HCT116 (cell line): ENCODE data around the gene HGS. TPM values are rescaled to one million over a fixed set of nuclear protein-coding genes. Genes with fewer than 3 reads are reported as not detected.
"Not testable (repeated sequence)": the region's sequence is repeated elsewhere in the genome, so short reads cannot be mapped to it uniquely, and the experiment has no call there.

Experiments
- ATAC-seq: fragments of 200-7000 bp; cut with Tn5 transposase; 2 replicates; pipeline ENCODE4 v1.9.1; 2020; ENCODE audit warnings: mild to moderate bottlenecking, moderate library complexity
- BruUV-seq: library from RNA; stranded (reverse); fragments of 400-500 nt; replicated peaks from 2 replicates; lab custom pipeline; 2021; lab: Mats Ljungman, UMichigan
- CTCF ChIA-PET: fragments of 300-600 bp; sonication (Branson Sonifier 250); formaldehyde crosslinking; loops from one replicate; lab custom pipeline; 2021; ENCODE audit warnings: antibody characterized with exemption; lab: Charles Lee
- POLR2A ChIA-PET: fragments of 300-600, 350-600 bp; sonication (Branson Sonifier 250); formaldehyde crosslinking; loops from one replicate; lab custom pipeline; 2021; ENCODE audit warnings: antibody characterized with exemption; lab: Charles Lee
- RAD21 ChIA-PET, 2 experiments: fragments of 300-600 bp; sonication (Branson Sonifier 250); formaldehyde crosslinking; loops; one replicate each; lab custom pipeline; 2023; ENCODE audit warnings: low total read pairs in 2 of 2; ENCODE audit not compliant: uncharacterized antibody in 2 of 2, unreplicated experiment in 2 of 2, low non-redundant PET in 1 of 2; lab: Charles Lee
- DNase-seq: peaks from one replicate; pipeline ENCODE4 v3.0.0-alpha.2; 2010; ENCODE audit warnings: low read depth, low spot score
- H2AFZ ChIP-seq: fragments of 200-600 bp; shearing (Covaris generic), sonication (generic); 2 replicates; pipeline ENCODE4 v1.6.1; 2017; ENCODE audit warnings: low read depth, mixed run types, mixed read lengths, antibody characterized with exemption, low read length; ENCODE audit not compliant: poor library complexity, severe bottlenecking
- H3K27ac ChIP-seq: 2 replicates; pipeline ENCODE4 v1.5.1; 2012; ENCODE audit warnings: low read depth, low read length
- H3K27me3 ChIP-seq: fragments of 200-600 bp; sonication (generic); 2 replicates; pipeline ENCODE4 v1.6.1; 2016; ENCODE audit warnings: mixed run types, low read length, mixed read lengths; ENCODE audit not compliant: insufficient read depth
- H3K36me3 ChIP-seq, 2 experiments: fragments of 200-500 bp in 1 of 2; fragments of 200-600 bp in 1 of 2; sonication (Bioruptor generic) in 1 of 2; sonication (generic) in 1 of 2; 2 replicates each; pipeline versions ENCODE4 v1.5.1 to v1.6.1; 2014 to 2016; ENCODE audit warnings: low read length in 2 of 2, inconsistent platforms in 1 of 2, mixed read lengths in 1 of 2, mixed run types in 1 of 2; ENCODE audit not compliant: insufficient read depth in 2 of 2, control insufficient read depth in 1 of 2
- H3K4me1 ChIP-seq, 2 experiments: fragments of 200-600 bp in 1 of 2; sonication (generic) in 1 of 2; 2 replicates each; pipeline versions ENCODE4 v1.5.1 to v1.6.1; 2012 to 2017; ENCODE audit warnings: low read length in 2 of 2, inconsistent platforms in 1 of 2, mild to moderate bottlenecking in 1 of 2, mixed read lengths in 1 of 2, mixed run types in 1 of 2, moderate library complexity in 1 of 2; ENCODE audit not compliant: insufficient read depth in 2 of 2, control insufficient read depth in 1 of 2
- H3K4me2 ChIP-seq: fragments of 200-600 bp; sonication (generic); 2 replicates; pipeline ENCODE4 v1.6.1; 2017; ENCODE audit warnings: mixed run types, low read length, mixed read lengths
- H3K4me3 ChIP-seq, 2 experiments: fragments of 200-600 bp in 1 of 2; sonication (generic) in 1 of 2; replicated peaks in 1 of 2; 2 replicates each; pipeline ENCODE4 v1.5.1; 2011 to 2016; ENCODE audit warnings: low read length in 2 of 2, control low read depth in 1 of 2, low read depth in 1 of 2, mild to moderate bottlenecking in 1 of 2, mixed read lengths in 1 of 2, mixed run types in 1 of 2
- H3K79me2 ChIP-seq: fragments of 200-600 bp; sonication (generic); 2 replicates; pipeline ENCODE4 v1.6.1; 2017; ENCODE audit warnings: mild to moderate bottlenecking, mixed run types, low read length, moderate library complexity, mixed read lengths; ENCODE audit not compliant: insufficient read depth
- H3K9ac ChIP-seq: fragments of 200-600 bp; sonication (generic); 2 replicates; pipeline ENCODE4 v1.6.1; 2016; ENCODE audit warnings: low read length, mixed read lengths
- H3K9me2 ChIP-seq: fragments of 200-600 bp; sonication (generic), shearing (Covaris generic); 2 replicates; pipeline ENCODE4 v1.6.1; 2017; ENCODE audit warnings: mixed run types, mild to moderate bottlenecking, moderate library complexity; ENCODE audit not compliant: insufficient read depth
- H3K9me3 ChIP-seq, 2 experiments: fragments of 200-500 bp in 1 of 2; fragments of 200-600 bp in 1 of 2; sonication (Bioruptor generic) in 1 of 2; sonication (generic) in 1 of 2; 2 replicates each; pipeline ENCODE4 v1.6.1; 2014 to 2017; ENCODE audit warnings: low read length in 2 of 2, mixed read lengths in 2 of 2, inconsistent platforms in 1 of 2, low read depth in 1 of 2, mild to moderate bottlenecking in 1 of 2, mixed run types in 1 of 2, moderate library complexity in 1 of 2; ENCODE audit not compliant: control insufficient read depth in 1 of 2, insufficient read depth in 1 of 2
- H4K20me1 ChIP-seq: fragments of 200-600 bp; sonication (generic), shearing (Covaris generic); 2 replicates; pipeline ENCODE4 v1.6.1; 2017; ENCODE audit warnings: mixed run types, mild to moderate bottlenecking, moderate library complexity; ENCODE audit not compliant: insufficient read depth
- POLR2A ChIP-seq: IDR thresholded peaks from 2 replicates; pipeline ENCODE4 v1.7.0; 2011; ENCODE audit warnings: borderline replicate concordance; ENCODE audit not compliant: insufficient read depth, insufficient read length; ENCODE audit errors: extremely low read depth
- intact Hi-C: fragments of 100-400 bp; cut with micrococcal nuclease; formaldehyde crosslinking; loops from 2 replicates; pipeline ENCODE4 v1.10.0; 2022
- total RNA-seq: library from RNA; stranded (reverse); gene quantifications from one replicate; pipeline ENCODE4 v1.2.1, GENCODE V29; 2021; ENCODE audit not compliant: unreplicated experiment
- TF ChIP-seq, protein P1 (sequence below), 3 experiments: fragments of 200-600 bp in 1 of 3; sonication (generic) in 1 of 3; IDR thresholded peaks in 2 of 3; conservative IDR thresholded peaks in 1 of 3; 2 replicates each; pipeline ENCODE4 v1.5.1; 2012 to 2017; ENCODE audit warnings: low read depth in 2 of 3, low read length in 2 of 3, antibody characterized with exemption in 1 of 3, borderline replicate concordance in 1 of 3, control low read depth in 1 of 3, mild to moderate bottlenecking in 1 of 3, mixed read lengths in 1 of 3, mixed run types in 1 of 3, moderate library complexity in 1 of 3; ENCODE audit not compliant: insufficient read depth in 1 of 3

Gene HGS
- total RNA-seq, 1 experiment from 2014 or later, result 231 TPM

DNA sequence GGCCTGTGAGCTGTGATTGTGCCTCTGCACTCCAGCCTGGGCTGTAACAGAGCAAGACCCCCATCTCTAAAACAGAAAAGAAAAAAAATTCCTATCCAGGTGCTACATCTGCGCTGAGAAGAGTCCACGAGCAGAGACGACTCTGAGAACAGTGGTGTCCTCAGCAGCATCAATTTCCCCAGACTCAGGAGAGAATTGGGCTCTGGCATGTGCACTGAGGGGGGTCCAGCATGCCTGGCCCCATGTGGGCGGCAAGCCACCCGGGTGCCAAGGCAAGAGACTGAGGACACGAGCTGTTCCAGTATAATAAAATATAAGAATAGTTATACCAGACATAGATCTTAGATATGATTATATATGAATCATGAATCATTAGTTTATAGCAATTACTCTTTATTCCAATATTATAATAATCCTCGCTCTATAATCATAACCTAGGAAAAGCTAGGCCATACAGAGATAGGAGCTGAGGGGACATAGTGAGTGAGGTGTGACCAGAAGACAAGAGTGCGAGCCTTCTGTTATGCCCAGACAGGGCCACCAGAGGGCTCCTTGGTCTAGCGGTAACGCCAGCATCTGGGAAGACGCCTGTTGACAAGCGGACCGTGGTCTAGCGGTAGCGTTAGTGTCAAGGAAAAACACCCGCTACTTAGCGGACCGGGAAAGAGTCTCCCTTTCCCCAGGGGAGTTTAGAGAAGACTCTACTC lies 8.1 kb upstream of the HGS start:
- ChIA-PET CTCF (interaction anchor here (0.6 to 2.1 kb wide), 8 partner anchors 8 to 347 kb away, joined by 3 to 8 read pairs (median 3); partner anchors contain the start of genes ARL16, CENPX, HGS and LRRC45), RAD21 (interaction anchor here (0.6 to 1.0 kb wide), 3 partner anchors 8 to 119 kb away, joined by 3 to 5 read pairs (median 3); partner anchors contain the start of genes ARL16 (in 1 of the 2) and HGS (in 1 of the 2)), POLR2A (interaction anchor here (1.2 to 1.4 kb wide), 2 partner anchors 8 to 9 kb away, joined by 5 to 9 read pairs; partner anchors contain the start of genes ARL16, CCDC137, HGS and OXLD1)
- H3K27me3 ChIP-seq, intact Hi-C loops, H3K4me1 ChIP-seq, DNase-seq, H3K27ac ChIP-seq, H3K9ac ChIP-seq, H3K4me3 ChIP-seq, BruUV-seq, H3K9me2 ChIP-seq, H4K20me1 ChIP-seq, H3K9me3 ChIP-seq, H3K4me2 ChIP-seq, H2AFZ ChIP-seq: not testable (repeated sequence)
- TF ChIP-seq, protein P1, sequence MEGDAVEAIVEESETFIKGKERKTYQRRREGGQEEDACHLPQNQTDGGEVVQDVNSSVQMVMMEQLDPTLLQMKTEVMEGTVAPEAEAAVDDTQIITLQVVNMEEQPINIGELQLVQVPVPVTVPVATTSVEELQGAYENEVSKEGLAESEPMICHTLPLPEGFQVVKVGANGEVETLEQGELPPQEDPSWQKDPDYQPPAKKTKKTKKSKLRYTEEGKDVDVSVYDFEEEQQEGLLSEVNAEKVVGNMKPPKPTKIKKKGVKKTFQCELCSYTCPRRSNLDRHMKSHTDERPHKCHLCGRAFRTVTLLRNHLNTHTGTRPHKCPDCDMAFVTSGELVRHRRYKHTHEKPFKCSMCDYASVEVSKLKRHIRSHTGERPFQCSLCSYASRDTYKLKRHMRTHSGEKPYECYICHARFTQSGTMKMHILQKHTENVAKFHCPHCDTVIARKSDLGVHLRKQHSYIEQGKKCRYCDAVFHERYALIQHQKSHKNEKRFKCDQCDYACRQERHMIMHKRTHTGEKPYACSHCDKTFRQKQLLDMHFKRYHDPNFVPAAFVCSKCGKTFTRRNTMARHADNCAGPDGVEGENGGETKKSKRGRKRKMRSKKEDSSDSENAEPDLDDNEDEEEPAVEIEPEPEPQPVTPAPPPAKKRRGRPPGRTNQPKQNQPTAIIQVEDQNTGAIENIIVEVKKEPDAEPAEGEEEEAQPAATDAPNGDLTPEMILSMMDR (IDR thresholded peaks at IDR 0.05 in 2 of 3, conservative IDR thresholded peaks at IDR 0.05 in 1 of 3; ENCODE audit: borderline replicate concordance in 1 of 3, insufficient read depth in 1 of 3, low read depth in 2 of 3, low read length in 2 of 3), result peak in 2 of 3 experiments; percentile 51 to 60; a peak in 4 of 6 replicates
- Histone ChIP-seq H3K36me3 (peaks cover 22 to 34% of the 10 kb centered on the region in 2 experiments), H3K79me2 (peaks cover 21% of the 10 kb centered on the region; the same call in 1 of the 2 replicates)
- ATAC-seq, result peak; percentile 28; the same call in 1 of the 2 replicates

DNA sequence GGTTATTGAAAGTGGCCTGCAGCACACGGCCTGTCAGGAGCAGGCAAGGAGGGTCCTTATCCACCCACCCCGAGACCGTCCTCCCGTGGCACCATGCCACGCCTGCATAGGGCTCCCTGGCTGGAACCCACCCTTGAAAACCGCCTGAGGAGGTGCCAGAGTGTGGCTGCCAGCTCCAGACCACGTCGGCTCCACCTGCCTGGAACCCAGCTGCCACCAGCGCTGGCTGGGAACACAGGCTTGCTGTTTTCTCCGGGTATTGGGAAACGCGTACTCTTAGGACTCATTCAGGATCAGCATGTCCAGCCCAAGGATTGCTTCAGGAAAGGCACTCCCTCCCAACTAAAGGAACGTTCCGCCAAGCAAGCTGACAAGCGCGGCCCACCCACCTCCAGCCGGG lies 6.9 kb upstream of the HGS start:
- H3K4me1 ChIP-seq, result peaks cover 0 to 1% of the 10 kb centered on the region in 2 experiments; a peak in 1 of 4 replicates
- no peak overlapping the region for H3K4me2 ChIP-seq
- H4K20me1 ChIP-seq, result no peaks in the 10 kb centered on the region; the same call in 1 of the 2 replicates
- H3K27me3 ChIP-seq, result no peaks in the 10 kb centered on the region
- intact Hi-C loops, result no loop called here
- no peaks in the 10 kb centered on the region for H3K9me3 ChIP-seq
- H3K9me2 ChIP-seq, result no peaks in the 10 kb centered on the region
- H3K36me3 ChIP-seq, result peaks cover 13 to 24% of the 10 kb centered on the region in 2 experiments
- no peak overlapping the region for H3K27ac ChIP-seq
- no TSS peak for BruUV-seq
- H3K79me2 ChIP-seq, result peaks cover 15% of the 10 kb centered on the region
- ChIA-PET POLR2A (no interaction called here), CTCF (interaction anchor here (0.6 kb wide), 1 partner anchor 56 kb away, joined by 4 read pairs; no protein-coding TSS in a partner anchor), RAD21 (no interaction called here)
- ATAC-seq (no peak), DNase-seq (no peak)
- no peak overlapping the region for H3K9ac ChIP-seq
- H2AFZ ChIP-seq, result no peak overlapping the region
- no peak for TF ChIP-seq POLR2A
- no peak overlapping the region for H3K4me3 ChIP-seq
